ENCODE results near the gene CAPRIN2.

GRCh38 chr12:30696103-30696408 is 58.7 kb downstream of the CAPRIN2 start:
- TF ChIP-seq EP300 (IDR thresholded peaks at IDR 0.05) (no peak), CTCF (IDR thresholded peaks at IDR 0.05) (no peak), POLR2AphosphoS5 (IDR thresholded peaks at IDR 0.05) (no peak)
